GM13977 (cell line): ENCODE measurements around the gene ARID5B.
"Not testable (repeated sequence)": the region's sequence is repeated elsewhere in the genome, so short reads cannot be mapped to it uniquely, and the experiment has no call there.

ENCODE experiments used
- DNase-seq: peaks from one replicate; pipeline ENCODE4 v3.0.0; 2012; ENCODE audit warnings: low spot score
- CTCF ChIP-seq: IDR thresholded peaks from 2 replicates; pipeline ENCODE4 v1.5.1; 2012; ENCODE audit warnings: mild to moderate bottlenecking, control low read depth; ENCODE audit not compliant: insufficient read depth; ENCODE audit errors: extremely low read depth, missing control alignments
- in situ Hi-C: fragments of 300-500 bp; cut with MboI; formaldehyde crosslinking; loops from one replicate; pipeline ENCODE4 v1.12.0; 2022; ENCODE audit warnings: low sequenced_read_pairs, low pct_unique_long_range_greater_than_20kb, mixed read lengths, inconsistent platforms; ENCODE audit not compliant: unreplicated experiment

Gene ARID5B

GRCh38 chr10:62024026-62024701 is 122.7 kb downstream of the ARID5B start:
- no peak for TF ChIP-seq CTCF
- in situ Hi-C loops = no loop called here
- DNase-seq = no peak

- in situ Hi-C loops = no loop called here
- DNase-seq = no peak
- TF ChIP-seq CTCF = no peak
These were observed 123.8 kb downstream of the ARID5B start for GRCh38 chr10:62025134-62025794.

GRCh38 chr10:62025901-62026879 is 124.7 kb downstream of the ARID5B start:
- TF ChIP-seq CTCF = no peak
- in situ Hi-C loops = no loop called here
- no peak for DNase-seq

- TF ChIP-seq CTCF = no peak
- in situ Hi-C loops = no loop called here
These were observed 126.5 kb downstream of the ARID5B start for GRCh38 chr10:62027841-62028501.

GRCh38 chr10:62028502-62028842 is 127.0 kb downstream of the ARID5B start:
- DNase-seq, in situ Hi-C loops: not testable (repeated sequence)

More at GRCh38 chr10:62027841-62028501, 126.5 kb downstream of the ARID5B start:
- no peak for DNase-seq

GRCh38 chr10:62029401-62029800 is 127.9 kb downstream of the ARID5B start:
- in situ Hi-C loops = no loop called here
- DNase-seq = no peak
- TF ChIP-seq CTCF = no peak
